K562 (cell line): ENCODE results near the gene KCNT1. TPM values are rescaled to one million over a fixed set of nuclear protein-coding genes. Genes with fewer than 3 reads are reported as not detected.

Source experiments
- ATAC-seq: fragments of 200-7000 bp; cut with Tn5 transposase; 3 replicates; pipeline ENCODE4 v1.9.1; 2020; ENCODE audit warnings: moderate library complexity
- BruUV-seq: library from RNA; stranded (reverse); fragments of 400-500 nt; replicated peaks from 2 replicates; lab custom pipeline; 2021; lab: Mats Ljungman, UMichigan
- CTCF ChIA-PET: fragments of 300-600 bp; formaldehyde crosslinking; extraction: SDS; loops from one replicate; lab custom pipeline; 2021; ENCODE audit warnings: low intra/inter-chr PET ratio; lab: Yijun Ruan, JAX
- POLR2A ChIA-PET: fragments of 300-600, 350-650 bp; sonication (Branson Sonifier 250); formaldehyde crosslinking; extraction: SDS; loops from one replicate; lab custom pipeline; 2021; ENCODE audit warnings: antibody characterized with exemption, inconsistent platforms; lab: Yijun Ruan, JAX
- DNase-seq, 4 experiments: peaks; one replicate each; pipeline versions ENCODE4 v3.0.0 to v3.0.0-alpha.2; 2011 to 2018; ENCODE audit warnings: low spot score in 3 of 4, mixed read lengths in 3 of 4; ENCODE audit errors: extremely low read depth in 1 of 4
- FAIRE-seq: peaks from 2 replicates; lab custom pipeline; 2011; peaks lifted over from hg19 to GRCh38; lab: Jason Lieb, UNC
- H2AFZ ChIP-seq: 2 replicates; pipeline ENCODE4 v1.6.0; 2011; ENCODE audit warnings: low read depth, low read length, control low read depth, inconsistent platforms
- H3K27ac ChIP-seq: fragments of 200-600 bp; 3 replicates; pipeline ENCODE4 v1.8.0; 2011; ENCODE audit warnings: low read depth, mild to moderate bottlenecking, control low read depth, inconsistent platforms, low read length, moderate library complexity, mixed read lengths; ENCODE audit errors: extremely low read depth
- H3K27me3 ChIP-seq, 2 experiments: fragments of 300-600 bp in 1 of 2; 2 replicates in 1 of 2; 3 replicates in 1 of 2; pipeline versions ENCODE4 v1.6.0 to v1.8.0; 2011; ENCODE audit warnings: inconsistent platforms in 2 of 2, low read length in 2 of 2, mild to moderate bottlenecking in 1 of 2, mixed read lengths in 1 of 2, moderate library complexity in 1 of 2; ENCODE audit not compliant: control insufficient read depth in 2 of 2, insufficient read depth in 2 of 2
- H3K36me3 ChIP-seq: fragments of 300-600 bp; 3 replicates; pipeline ENCODE4 v1.8.0; 2011; ENCODE audit warnings: mild to moderate bottlenecking, low read length, inconsistent platforms; ENCODE audit not compliant: control insufficient read depth, insufficient read depth
- H3K4me1 ChIP-seq, 2 experiments: fragments of 200-600 bp in 1 of 2; replicated peaks in 1 of 2; 2 replicates in 1 of 2; 3 replicates in 1 of 2; pipeline versions ENCODE4 v1.5.1 to v1.8.0; 2011; ENCODE audit warnings: inconsistent platforms in 2 of 2, low read length in 2 of 2, mild to moderate bottlenecking in 1 of 2, mixed read lengths in 1 of 2, moderate library complexity in 1 of 2; ENCODE audit not compliant: control insufficient read depth in 2 of 2, insufficient read depth in 2 of 2
- H3K4me2 ChIP-seq: 2 replicates; pipeline ENCODE4 v1.6.1; 2011; ENCODE audit warnings: low read length, control low read depth, inconsistent platforms, mixed read lengths; ENCODE audit not compliant: insufficient read depth
- H3K4me3 ChIP-seq: fragments of 200-600 bp; sonication (generic), shearing (Covaris generic); 2 replicates; pipeline ENCODE4 v1.5.1; 2016; ENCODE audit warnings: control low read depth, inconsistent platforms
- H3K79me2 ChIP-seq: fragments of 200-600 bp; 3 replicates; pipeline ENCODE4 v1.8.0; 2011; ENCODE audit warnings: low read length, inconsistent platforms; ENCODE audit not compliant: control insufficient read depth, insufficient read depth
- H3K9ac ChIP-seq, 2 experiments: 2 replicates each; pipeline versions ENCODE4 v1.6.0 to v1.6.1; 2011; ENCODE audit warnings: low read depth in 2 of 2, low read length in 2 of 2, control low read depth in 1 of 2, inconsistent platforms in 1 of 2, mild to moderate bottlenecking in 1 of 2, mixed read lengths in 1 of 2; ENCODE audit not compliant: insufficient read depth in 1 of 2
- H3K9me1 ChIP-seq: one replicate; pipeline ENCODE4 v1.6.0; 2011; ENCODE audit warnings: inconsistent platforms, mild to moderate bottlenecking, low read length, moderate library complexity; ENCODE audit not compliant: control insufficient read depth, insufficient read depth
- H3K9me3 ChIP-seq: replicated peaks from 2 replicates; pipeline ENCODE4 v1.5.1; 2011; ENCODE audit warnings: low read depth, low read length, inconsistent platforms; ENCODE audit not compliant: control insufficient read depth, insufficient read depth
- H4K20me1 ChIP-seq: replicated peaks from 2 replicates; pipeline ENCODE4 v1.6.1; 2011; ENCODE audit warnings: low read length, inconsistent platforms, mixed read lengths; ENCODE audit not compliant: control insufficient read depth, insufficient read depth
- AFF1 ChIP-seq, 2 experiments: fragments of 450-650 bp; IDR thresholded peaks; 2 replicates each; pipeline ENCODE4 v1.6.1; 2018; ENCODE audit warnings: mild to moderate bottlenecking in 2 of 2, low read depth in 1 of 2; ENCODE audit not compliant: partially characterized antibody in 2 of 2
- E2F1 ChIP-seq: sonication (generic); formaldehyde crosslinking; IDR thresholded peaks from 2 replicates; pipeline ENCODE4 v1.8.1; 2023; ENCODE audit warnings: mild to moderate bottlenecking, missing genetic modification reagents, moderate library complexity
- HDAC3 ChIP-seq: fragments of 450-650 bp; IDR thresholded peaks from 2 replicates; pipeline ENCODE4 v1.6.1; 2018; ENCODE audit warnings: borderline replicate concordance, mild to moderate bottlenecking, moderate library complexity; ENCODE audit not compliant: partially characterized antibody
- KLF10 ChIP-seq: fragments of 250-450 bp; sonication (Bioruptor Pico); IDR thresholded peaks from 2 replicates; pipeline ENCODE4 v1.6.1; 2021; ENCODE audit warnings: matching md5 sums
- USF1 ChIP-seq: sonication (generic); formaldehyde crosslinking; IDR thresholded peaks from 2 replicates; pipeline ENCODE4 v1.9.0; 2022; ENCODE audit warnings: mild to moderate bottlenecking, missing genetic modification reagents
- ZBTB17 ChIP-seq: fragments of 450-650 bp; formaldehyde crosslinking; IDR thresholded peaks from 2 replicates; pipeline ENCODE4 v1.4.0; 2020; ENCODE audit warnings: mild to moderate bottlenecking
- ZFP1 ChIP-seq: fragments of 450-650 bp; formaldehyde crosslinking; IDR thresholded peaks from 2 replicates; pipeline ENCODE4 v1.4.0; 2020; ENCODE audit warnings: mild to moderate bottlenecking, mixed read lengths
- whole genome bisulfite sequencing: fragments of 100-300 bp; shearing (Covaris generic); methylation state at CpG from one replicate; pipeline ENCODE4 v1.1.6; 2016; ENCODE audit warnings: low coverage, mixed read lengths; ENCODE audit not compliant: insufficient coverage; ENCODE audit errors: missing lambda C conversion rate; 5-methylcytosine and 5-hydroxymethylcytosine counted together
- in situ Hi-C: fragments of 300-500 bp; cut with MboI; formaldehyde crosslinking; loops from 4 replicates; pipeline ENCODE4 v1.15.0; 2018; ENCODE audit warnings: inconsistent platforms, mixed read lengths
- intact Hi-C: fragments of 100-400 bp; cut with micrococcal nuclease; formaldehyde crosslinking; loops from 2 replicates; pipeline ENCODE4 v1.14.2; 2022
- polyA plus RNA-seq, 8 experiments: library from polyadenylated mRNA; depleted of rRNA in 4 of 8; stranded (reverse) in 5 of 8; unstranded in 3 of 8; fragments of >200 nt; fragmentation: Nextera tagmentation in 2 of 8; fragmentation: Illumina TruSeq in 1 of 8; extraction: Ambion mirVana in 2 of 8; extraction: Trizol in 1 of 8; gene quantifications; 2 replicates each; pipeline versions ENCODE4 v1.2.1 to v1.2.3, GENCODE V29; 2011 to 2014; ENCODE audit warnings: inconsistent platforms in 1 of 8, missing spikeins in 1 of 8
- total RNA-seq, 7 experiments: library from RNA; depleted of rRNA in 6 of 7; stranded (reverse); fragments of >200 nt in 6 of 7; fragmentation: Illumina TruSeq in 2 of 7; extraction: Trizol in 2 of 7; gene quantifications; 2 replicates each; pipeline versions ENCODE4 v1.2.1 to v1.2.3, GENCODE V29; 2011 to 2021; ENCODE audit warnings: low replicate concordance in 1 of 7

The KCNT1 gene
- total and polyA plus RNA-seq, 9 of the 15 experiments (the other 6 are each of a cell fraction or from before 2014, with no cell fraction given) = 0.05 TPM; not detected in 8

GRCh38 chr9:135693771-135694170, 8.2 kb upstream of the KCNT1 start:
- Histone ChIP-seq H3K4me2 (no peak overlapping the region), H3K9me1 (no peaks in the 10 kb centered on the region), H4K20me1 (peaks cover 7% of the 10 kb centered on the region; the same call in 1 of the 2 replicates), H3K4me3 (no peak overlapping the region), H3K27me3 (peaks cover 34 to 83% of the 10 kb centered on the region in 2 experiments; a peak in 4 of 5 replicates), H3K9me3 (no peaks in the 10 kb centered on the region; the same call in 1 of the 2 replicates), H3K27ac (no peak overlapping the region), H2AFZ (no peak overlapping the region), H3K36me3 (no peaks in the 10 kb centered on the region), H3K9ac (no peak overlapping the region), H3K79me2 (no peaks in the 10 kb centered on the region), H3K4me1 (peaks cover 0 to 30% of the 10 kb centered on the region in 2 experiments; a peak in 1 of 5 replicates)
- FAIRE-seq (no peak), ATAC-seq (no peak), DNase-seq (no peak)
- BruUV-seq = no TSS peak
- WGBS = 0% methylated on average over 11 of the region's 11 CpGs
- intact Hi-C loops = no loop called here
- TF ChIP-seq E2F1 = no peak
- TF ChIP-seq ZFP1 (CRISPR knock-in tag) = no peak
- TF ChIP-seq KLF10 (CRISPR knock-in tag) = no peak
- TF ChIP-seq USF1 (CRISPR knock-in tag) = no peak
- no peak for TF ChIP-seq HDAC3
- TF ChIP-seq AFF1 (IDR thresholded peaks at IDR 0.05; ENCODE audit: low read depth in 1 of 2, partially characterized antibody in 2 of 2) = no peak
- TF ChIP-seq ZBTB17 (CRISPR knock-in tag) = no peak
- CTCF ChIA-PET = no interaction called here
- POLR2A ChIA-PET = no interaction called here
- in situ Hi-C loops = no loop called here
